Gastroesophageal sphincter (tissue), 3 donors: ENCODE measurements around the gene RYR2.

Source experiments
- CTCF ChIP-seq, 4 experiments: fragments of 200-600 bp in 2 of 4; fragments of 450-650 bp in 2 of 4; sonication (generic) in 1 of 4; IDR thresholded peaks; one replicate each; pipeline ENCODE4 v1.5.1; 2017 to 2019; ENCODE audit warnings: antibody characterized with exemption in 4 of 4, mild to moderate bottlenecking in 2 of 4, moderate library complexity in 2 of 4
- EP300 ChIP-seq: sonication (generic); formaldehyde crosslinking; IDR thresholded peaks from one replicate; pipeline ENCODE4 v1.6.1; 2017; ENCODE audit warnings: antibody characterized with exemption, mild to moderate bottlenecking
- POLR2AphosphoS5 ChIP-seq: sonication (generic); formaldehyde crosslinking; IDR thresholded peaks from one replicate; pipeline ENCODE4 v1.6.1; 2017; ENCODE audit warnings: antibody characterized with exemption

GRCh38 chr1:237058470-237058869 lies 16.5 kb downstream of the RYR2 start:
- no peak for TF ChIP-seq CTCF (IDR thresholded peaks at IDR 0.05)
- no peak for TF ChIP-seq POLR2AphosphoS5
- TF ChIP-seq EP300, result no peak
